NB4 (cell line): Measurements from ENCODE around the gene TNFRSF8.

Source experiments
- MYC ChIP-seq: IDR thresholded peaks from 2 replicates; pipeline ENCODE4 v1.6.1; 2011; ENCODE audit warnings: low read depth, low read length
- POLR2A ChIP-seq: IDR thresholded peaks from 2 replicates; pipeline ENCODE4 v1.6.1; 2011; ENCODE audit warnings: mild to moderate bottlenecking; ENCODE audit not compliant: insufficient read length; ENCODE audit errors: extremely low read depth
- TF ChIP-seq, protein P1 (sequence below): IDR thresholded peaks from one replicate; pipeline ENCODE4 v1.5.1; 2012; ENCODE audit warnings: low read depth, low read length
- TF ChIP-seq, protein P2 (sequence below): IDR thresholded peaks from 2 replicates; pipeline ENCODE4 v1.6.1; 2011; ENCODE audit warnings: low read depth, low read length

DNA sequence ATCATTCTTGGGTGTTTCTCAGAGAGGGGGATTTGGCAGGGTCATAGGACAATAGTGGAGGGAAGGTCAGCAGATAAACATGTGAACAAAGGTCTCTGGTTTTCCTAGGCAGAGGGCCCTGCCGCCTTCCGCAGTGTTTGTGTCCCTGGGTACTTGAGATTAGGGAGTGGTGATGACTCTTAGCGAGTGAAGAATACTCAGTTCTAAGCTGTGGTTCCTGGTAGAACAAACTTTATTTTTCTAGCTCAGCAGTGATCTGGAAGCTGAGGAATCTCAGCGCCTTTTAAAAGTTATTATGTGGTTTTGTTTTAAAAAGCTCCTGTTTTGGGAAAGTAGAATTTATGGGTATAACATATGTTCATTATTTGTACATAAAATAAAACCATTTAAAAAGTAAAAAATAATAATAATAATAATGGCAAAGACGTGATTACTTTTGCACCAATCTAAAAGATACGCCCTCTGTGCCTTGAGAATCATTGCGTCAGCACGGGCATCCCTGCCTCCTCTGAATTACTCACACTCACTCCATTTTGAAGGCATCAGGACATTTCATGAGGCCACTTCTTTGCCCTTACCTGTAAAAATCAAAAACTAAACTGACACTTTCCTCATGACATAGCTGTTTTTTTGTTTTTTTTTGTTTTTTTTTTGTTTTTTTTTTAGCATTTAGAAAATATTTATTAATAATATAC, 74.0 kb downstream of the TNFRSF8 start:
- TF ChIP-seq POLR2A (no peak), MYC (no peak)
- TF ChIP-seq, protein P1, sequence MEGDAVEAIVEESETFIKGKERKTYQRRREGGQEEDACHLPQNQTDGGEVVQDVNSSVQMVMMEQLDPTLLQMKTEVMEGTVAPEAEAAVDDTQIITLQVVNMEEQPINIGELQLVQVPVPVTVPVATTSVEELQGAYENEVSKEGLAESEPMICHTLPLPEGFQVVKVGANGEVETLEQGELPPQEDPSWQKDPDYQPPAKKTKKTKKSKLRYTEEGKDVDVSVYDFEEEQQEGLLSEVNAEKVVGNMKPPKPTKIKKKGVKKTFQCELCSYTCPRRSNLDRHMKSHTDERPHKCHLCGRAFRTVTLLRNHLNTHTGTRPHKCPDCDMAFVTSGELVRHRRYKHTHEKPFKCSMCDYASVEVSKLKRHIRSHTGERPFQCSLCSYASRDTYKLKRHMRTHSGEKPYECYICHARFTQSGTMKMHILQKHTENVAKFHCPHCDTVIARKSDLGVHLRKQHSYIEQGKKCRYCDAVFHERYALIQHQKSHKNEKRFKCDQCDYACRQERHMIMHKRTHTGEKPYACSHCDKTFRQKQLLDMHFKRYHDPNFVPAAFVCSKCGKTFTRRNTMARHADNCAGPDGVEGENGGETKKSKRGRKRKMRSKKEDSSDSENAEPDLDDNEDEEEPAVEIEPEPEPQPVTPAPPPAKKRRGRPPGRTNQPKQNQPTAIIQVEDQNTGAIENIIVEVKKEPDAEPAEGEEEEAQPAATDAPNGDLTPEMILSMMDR, result no peak
- TF ChIP-seq, protein P2, sequence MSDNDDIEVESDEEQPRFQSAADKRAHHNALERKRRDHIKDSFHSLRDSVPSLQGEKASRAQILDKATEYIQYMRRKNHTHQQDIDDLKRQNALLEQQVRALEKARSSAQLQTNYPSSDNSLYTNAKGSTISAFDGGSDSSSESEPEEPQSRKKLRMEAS, result no peak
